ENCODE data around the gene XRCC3. TPM values are rescaled to one million over a fixed set of nuclear protein-coding genes. Genes with fewer than 3 reads are reported as not detected.

The XRCC3 gene
- total RNA-seq, 1 donor from 2014 or later = 6.1 TPM

- no peak overlapping the region for H3K4me3 ChIP-seq (ENCODE audit: low read depth, low read length)
- DNase-seq (ENCODE audit: low read depth) = no peak
- no peak for TF ChIP-seq CTCF (IDR thresholded peaks at IDR 0.05; ENCODE audit: insufficient read depth, low read length, severe bottlenecking)
- H3K36me3 ChIP-seq (ENCODE audit: control insufficient read depth, insufficient read depth, low read length) = peaks cover 35% of the 10 kb centered on the region
- peak; percentile 50 for FAIRE-seq
- no peaks in the 10 kb centered on the region for H3K27me3 ChIP-seq (ENCODE audit: control insufficient read depth, insufficient read depth, low read length)
Measured at GRCh38 chr14:103740991-103741689, 25.9 kb upstream of the XRCC3 start.

- TF ChIP-seq CTCF (IDR thresholded peaks at IDR 0.05; ENCODE audit: insufficient read depth, low read length, severe bottlenecking) = no peak
- no peak for FAIRE-seq
Measured at GRCh38 chr14:103739793-103740501, 24.7 kb upstream of the XRCC3 start.

GRCh38 chr14:103739466-103739792, 24.2 kb upstream of the XRCC3 start:
- no peak overlapping the region for H3K4me3 ChIP-seq (ENCODE audit: low read depth, low read length)
- H3K27me3 ChIP-seq (ENCODE audit: control insufficient read depth, insufficient read depth, low read length) = no peaks in the 10 kb centered on the region
- FAIRE-seq (peak; percentile 60), DNase-seq (ENCODE audit: low read depth) (no peak)
- H3K36me3 ChIP-seq (ENCODE audit: control insufficient read depth, insufficient read depth, low read length) = peaks cover 37% of the 10 kb centered on the region
- no peak for TF ChIP-seq CTCF (IDR thresholded peaks at IDR 0.05; ENCODE audit: insufficient read depth, low read length, severe bottlenecking)

More at GRCh38 chr14:103739793-103740501, 24.7 kb upstream of the XRCC3 start:
- no peaks in the 10 kb centered on the region for H3K27me3 ChIP-seq (ENCODE audit: control insufficient read depth, insufficient read depth, low read length)
- DNase-seq (ENCODE audit: low read depth) = no peak
- peaks cover 39% of the 10 kb centered on the region for H3K36me3 ChIP-seq (ENCODE audit: control insufficient read depth, insufficient read depth, low read length)
- no peak overlapping the region for H3K4me3 ChIP-seq (ENCODE audit: low read depth, low read length)

GRCh38 chr14:103738701-103739451, 23.6 kb upstream of the XRCC3 start:
- peaks cover 37% of the 10 kb centered on the region for H3K36me3 ChIP-seq (ENCODE audit: control insufficient read depth, insufficient read depth, low read length)
- no peak for DNase-seq (ENCODE audit: low read depth)
- no peaks in the 10 kb centered on the region for H3K27me3 ChIP-seq (ENCODE audit: control insufficient read depth, insufficient read depth, low read length)
- no peak for FAIRE-seq
- no peak for TF ChIP-seq CTCF (IDR thresholded peaks at IDR 0.05; ENCODE audit: insufficient read depth, low read length, severe bottlenecking)
- no peak overlapping the region for H3K4me3 ChIP-seq (ENCODE audit: low read depth, low read length)

GRCh38 chr14:103738166-103738565, 22.9 kb upstream of the XRCC3 start:
- peak; percentile 70 for FAIRE-seq
- H3K4me3 ChIP-seq (ENCODE audit: low read depth, low read length) = no peak overlapping the region
- H3K36me3 ChIP-seq (ENCODE audit: control insufficient read depth, insufficient read depth, low read length) = peaks cover 33% of the 10 kb centered on the region
- no peaks in the 10 kb centered on the region for H3K27me3 ChIP-seq (ENCODE audit: control insufficient read depth, insufficient read depth, low read length)
- TF ChIP-seq CTCF (IDR thresholded peaks at IDR 0.05; ENCODE audit: insufficient read depth, low read length, severe bottlenecking) = no peak
- no peak for DNase-seq (ENCODE audit: low read depth)

All from bronchial epithelial cell (primary cell).